NCI-H446 treated with DMSO at 0.1 percent for 48 hours (cell line): ENCODE data around the gene TMEM143.
A peak's percentile ranks its signal among the peaks of the same experiment; 100 is the strongest.
"Not testable (repeated sequence)": the region's sequence is repeated elsewhere in the genome, so short reads cannot be mapped to it uniquely, and the experiment has no call there.

Experiments
- DNase-seq: peaks from one replicate; lab custom pipeline; 2025; lab: John Stamatoyannopoulos, UW

The TMEM143 gene

GRCh38 chr19:48391100-48392005 lies 27.6 kb upstream of the TMEM143 start, which contains the start of gene KDELR1:
KDELR1 (minus strand) TSS chr19:48391551; CDS start chr19:48391358, 193 bp downstream.
- peak; percentile 31 for DNase-seq

GRCh38 chr19:48390188-48391099 lies 26.7 kb upstream of the TMEM143 start:
- DNase-seq: no peak

GRCh38 chr19:48386981-48387380 lies 23.2 kb upstream of the TMEM143 start:
- no peak for DNase-seq

GRCh38 chr19:48385461-48386087 lies 21.8 kb upstream of the TMEM143 start:
- no peak for DNase-seq

- DNase-seq: no peak
Observed at GRCh38 chr19:48382286-48382685, 18.5 kb upstream of the TMEM143 start.

- DNase-seq: no peak
Observed at GRCh38 chr19:48381178-48381950, 17.6 kb upstream of the TMEM143 start.

- DNase-seq: no peak
Observed at GRCh38 chr19:48379058-48379457, 15.3 kb upstream of the TMEM143 start.

- no peak for DNase-seq
Observed at GRCh38 chr19:48378194-48378570, 14.4 kb upstream of the TMEM143 start.

GRCh38 chr19:48373567-48373966 lies 9.8 kb upstream of the TMEM143 start:
- DNase-seq: no peak

GRCh38 chr19:48372904-48373303 lies 9.2 kb upstream of the TMEM143 start:
- DNase-seq: peak; percentile 65

- DNase-seq: not testable (repeated sequence)
Observed at GRCh38 chr19:48371771-48372170, 8.0 kb upstream of the TMEM143 start.

GRCh38 chr19:48371367-48371766 lies 7.6 kb upstream of the TMEM143 start:
- no peak for DNase-seq

GRCh38 chr19:48370955-48371354 lies 7.2 kb upstream of the TMEM143 start:
- no peak for DNase-seq

GRCh38 chr19:48368936-48369335 lies 5.2 kb upstream of the TMEM143 start:
- peak; percentile 67 for DNase-seq

GRCh38 chr19:48367855-48368254 lies 4.1 kb upstream of the TMEM143 start:
- DNase-seq: no peak

- DNase-seq: no peak
Observed at GRCh38 chr19:48365602-48366001, 1.9 kb upstream of the TMEM143 start.

- no peak for DNase-seq
Observed at GRCh38 chr19:48364598-48365348, 1.0 kb upstream of the TMEM143 start.

GRCh38 chr19:48363500-48363809 lies 285 bp downstream of the TMEM143 start:
- no peak for DNase-seq

- DNase-seq: peak; percentile 95
Observed at GRCh38 chr19:48362716-48363499, 832 bp downstream of the TMEM143 start.

GRCh38 chr19:48361912-48362311 lies 1.8 kb downstream of the TMEM143 start:
- no peak for DNase-seq
